GM23338 (cell line): ENCODE data around the gene NEO1. TPM values are rescaled to one million over a fixed set of nuclear protein-coding genes. Genes with fewer than 3 reads are reported as not detected.

ENCODE experiments used
- ATAC-seq: fragments of 200-7000 bp; cut with Tn5 transposase; 3 replicates; pipeline ENCODE4 v1.9.1; 2020
- DNase-seq: peaks from one replicate; pipeline ENCODE4 v3.0.0-alpha.2; 2015; ENCODE audit warnings: low spot score
- H2AFZ ChIP-seq: fragments of 200-600 bp; sonication (generic); 2 replicates; pipeline ENCODE4 v1.8.0; 2016; ENCODE audit warnings: antibody characterized with exemption, mild to moderate bottlenecking, moderate library complexity
- H3F3A ChIP-seq: fragments of 200-600 bp; sonication (generic); replicated peaks from 2 replicates; pipeline ENCODE4 v1.8.0; 2017; ENCODE audit warnings: antibody characterized with exemption, mixed run types, low read depth
- H3K27ac ChIP-seq: fragments of 200-600 bp; sonication (generic); 2 replicates; pipeline ENCODE4 v1.6.1; 2016; ENCODE audit warnings: low read depth
- H3K27me3 ChIP-seq: fragments of 200-600 bp; sonication (generic); 2 replicates; pipeline ENCODE4 v1.8.0; 2016; ENCODE audit warnings: mild to moderate bottlenecking, mixed run types, moderate library complexity; ENCODE audit not compliant: insufficient read depth
- H3K36me3 ChIP-seq: fragments of 200-600 bp; sonication (generic); 2 replicates; pipeline ENCODE4 v1.8.0; 2016; ENCODE audit warnings: mild to moderate bottlenecking; ENCODE audit not compliant: insufficient read depth
- H3K4me1 ChIP-seq: fragments of 200-600 bp; sonication (generic); 2 replicates; pipeline ENCODE4 v1.8.0; 2016; ENCODE audit warnings: mild to moderate bottlenecking, moderate library complexity; ENCODE audit not compliant: insufficient read depth
- H3K4me2 ChIP-seq: fragments of 200-600 bp; sonication (generic); 2 replicates; pipeline ENCODE4 v1.7.1; 2017; ENCODE audit warnings: mixed run types
- H3K4me3 ChIP-seq: fragments of 200-600 bp; sonication (generic); 2 replicates; pipeline ENCODE4 v1.6.1; 2016; ENCODE audit warnings: mixed run types
- H3K79me2 ChIP-seq: fragments of 200-600 bp; sonication (generic); replicated peaks from 2 replicates; pipeline ENCODE4 v1.8.0; 2017; ENCODE audit warnings: mild to moderate bottlenecking; ENCODE audit not compliant: insufficient read depth
- H3K9me2 ChIP-seq: fragments of 200-600 bp; sonication (generic); 2 replicates; pipeline ENCODE4 v1.8.0; 2017; ENCODE audit not compliant: insufficient read depth
- H4K20me1 ChIP-seq: fragments of 200-600 bp; sonication (generic); replicated peaks from 2 replicates; pipeline ENCODE4 v1.8.0; 2017; ENCODE audit warnings: mild to moderate bottlenecking; ENCODE audit not compliant: insufficient read depth
- H3K27ac Mint-ChIP-seq: 2 replicates; pipeline ENCODE4 v1.8.0; 2020; ENCODE audit warnings: inconsistent platforms, mild to moderate bottlenecking, moderate library complexity, mixed read lengths
- H3K27me3 Mint-ChIP-seq: 3 replicates; pipeline ENCODE4 v1.8.0; 2022; ENCODE audit warnings: low read depth, mild to moderate bottlenecking, moderate library complexity, mixed read lengths, inconsistent platforms; ENCODE audit not compliant: insufficient read depth, poor library complexity
- H3K36me3 Mint-ChIP-seq: 3 replicates; pipeline ENCODE4 v1.8.0; 2021; ENCODE audit warnings: low read depth, mild to moderate bottlenecking, inconsistent platforms, moderate library complexity, mixed read lengths
- H3K4me1 Mint-ChIP-seq: 3 replicates; pipeline ENCODE4 v1.8.0; 2020; ENCODE audit warnings: mild to moderate bottlenecking, inconsistent platforms, mixed read lengths
- H3K4me3 Mint-ChIP-seq: 3 replicates; pipeline ENCODE4 v1.8.0; 2021; ENCODE audit warnings: moderate library complexity, mild to moderate bottlenecking, inconsistent platforms, mixed read lengths
- H3K9me3 Mint-ChIP-seq: 3 replicates; pipeline ENCODE4 v1.8.0; 2020; ENCODE audit warnings: moderate library complexity, mild to moderate bottlenecking, inconsistent platforms, mixed read lengths
- REST ChIP-seq: IDR thresholded peaks from one replicate; pipeline ENCODE4 v1.6.1; 2018; ENCODE audit warnings: antibody characterized with exemption; ENCODE audit not compliant: unreplicated experiment
- STAT1 ChIP-seq: IDR thresholded peaks from one replicate; pipeline ENCODE4 v1.6.1; 2016; ENCODE audit warnings: antibody characterized with exemption; ENCODE audit not compliant: unreplicated experiment
- ZNF462 ChIP-seq: fragments of 250-450 bp; sonication (Bioruptor Pico); IDR thresholded peaks from 2 replicates; pipeline ENCODE4 v1.5.0; 2020; ENCODE audit warnings: mild to moderate bottlenecking, moderate library complexity
- polyA plus RNA-seq: library from polyadenylated mRNA; unstranded; fragments of >200 nt; fragmentation: Nextera tagmentation; extraction: Ambion mirVana; gene quantifications from 2 replicates; pipeline ENCODE4 v1.2.1, GENCODE V29; 2016
- total RNA-seq: library from RNA; depleted of rRNA; stranded (reverse); fragments of >200 nt; shearing (Covaris generic); gene quantifications from 2 replicates; pipeline ENCODE4 v1.2.3, GENCODE V29; 2014

NEO1 gene
- total and polyA plus RNA-seq, 2 experiments from 2014 or later: 8.4 to 45.8 TPM

DNA sequence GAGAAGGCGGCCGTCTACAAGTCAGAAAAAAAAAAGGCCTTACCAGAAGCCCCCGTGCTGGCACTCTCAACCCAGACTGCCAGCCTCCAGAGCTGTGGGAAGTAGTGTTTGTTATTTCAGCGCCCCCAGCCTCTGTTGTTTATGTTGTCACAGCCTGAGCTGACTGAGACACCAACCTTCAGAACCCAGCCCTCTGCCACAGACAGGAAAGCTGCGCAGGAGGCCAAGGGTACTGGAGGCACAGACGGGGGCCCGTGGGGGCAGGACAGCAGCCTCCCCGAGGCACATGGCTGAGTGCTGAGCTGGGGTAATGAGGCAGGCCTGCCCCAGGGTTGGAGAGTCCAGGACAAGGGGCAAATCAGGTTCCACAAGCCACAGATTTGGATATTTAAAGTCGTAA lies 282.8 kb downstream of the NEO1 start:
- H3K9me3 Mint-ChIP-seq: no peaks in the 10 kb centered on the region
- no peak overlapping the region; the same call in 1 of the 2 replicates for H3K27ac Mint-ChIP-seq
- no peak for DNase-seq
- H3K27me3 Mint-ChIP-seq: no peaks in the 10 kb centered on the region
- Histone ChIP-seq H3K36me3 (no peaks in the 10 kb centered on the region), H3K4me3 (no peak overlapping the region), H3K4me2 (no peak overlapping the region), H3F3A (no peaks in the 10 kb centered on the region), H3K4me1 (peaks cover 3% of the 10 kb centered on the region), H4K20me1 (no peaks in the 10 kb centered on the region; the same call in 1 of the 2 replicates), H2AFZ (no peak overlapping the region), H3K79me2 (no peaks in the 10 kb centered on the region), H3K9me2 (no peaks in the 10 kb centered on the region), H3K27ac (no peak overlapping the region), H3K27me3 (no peaks in the 10 kb centered on the region)
- no peak for ATAC-seq
- H3K36me3 Mint-ChIP-seq: no peaks in the 10 kb centered on the region; the same call in 1 of the 3 replicates
- no peak for TF ChIP-seq REST
- no peak overlapping the region for H3K4me3 Mint-ChIP-seq
- H3K4me1 Mint-ChIP-seq: peaks cover 7% of the 10 kb centered on the region

GRCh38 chr15:73335471-73335870 lies 283.2 kb downstream of the NEO1 start:
- Histone ChIP-seq H3K79me2 (no peaks in the 10 kb centered on the region), H4K20me1 (no peaks in the 10 kb centered on the region; the same call in 1 of the 2 replicates), H3K27ac (no peak overlapping the region), H3K4me1 (peaks cover 3% of the 10 kb centered on the region), H3K27me3 (no peaks in the 10 kb centered on the region), H3K4me2 (no peak overlapping the region), H2AFZ (no peak overlapping the region), H3K4me3 (no peak overlapping the region), H3F3A (no peaks in the 10 kb centered on the region), H3K36me3 (no peaks in the 10 kb centered on the region), H3K9me2 (no peaks in the 10 kb centered on the region)
- DNase-seq: no peak
- Mint-ChIP-seq H3K4me1 (peaks cover 3% of the 10 kb centered on the region; the same call in 2 of the 3 replicates), H3K27me3 (no peaks in the 10 kb centered on the region), H3K4me3 (no peak overlapping the region), H3K36me3 (no peaks in the 10 kb centered on the region; the same call in 1 of the 3 replicates), H3K9me3 (no peaks in the 10 kb centered on the region), H3K27ac (no peak overlapping the region)
- TF ChIP-seq ZNF462 (CRISPR knock-in tag): no peak
- TF ChIP-seq STAT1: no peak
- no peak for ATAC-seq
